HG02870 (cell line): Measurements from ENCODE around the gene PBX2.
"Not testable (repeated sequence)": the region's sequence is repeated elsewhere in the genome, so short reads cannot be mapped to it uniquely, and the experiment has no call there.

ENCODE experiments used
- ATAC-seq: cut with Tn5 transposase; IDR thresholded peaks from one replicate; pipeline ENCODE4 v1.9.1; 2021; ENCODE audit warnings: mild to moderate bottlenecking, moderate library complexity; ENCODE audit not compliant: unreplicated experiment

PBX2 gene

GRCh38 chr6:32187725-32188380, 2.1 kb downstream of the PBX2 start:
- not testable (repeated sequence) for ATAC-seq

- ATAC-seq = no peak
These were observed 2.8 kb downstream of the PBX2 start for GRCh38 chr6:32187009-32187709.

GRCh38 chr6:32186151-32186840, 3.7 kb downstream of the PBX2 start:
- ATAC-seq = not testable (repeated sequence)

GRCh38 chr6:32185681-32186131, 4.3 kb downstream of the PBX2 start:
- not testable (repeated sequence) for ATAC-seq

- no peak for ATAC-seq
These were observed 5.8 kb downstream of the PBX2 start, which contains the start of gene AGER for GRCh38 chr6:32184084-32184640. Gene AGER (minus strand): TSS chr6:32184253. CDS start chr6:32184222, 31 bp downstream.

- ATAC-seq = no peak
These were observed 6.4 kb downstream of the PBX2 start for GRCh38 chr6:32183483-32184083.

GRCh38 chr6:32183030-32183429, 7.0 kb downstream of the PBX2 start:
- ATAC-seq = no peak

- no peak for ATAC-seq
These were observed 7.4 kb downstream of the PBX2 start for GRCh38 chr6:32182555-32182981.

GRCh38 chr6:32181915-32182529, 8.0 kb downstream of the PBX2 start:
- no peak for ATAC-seq

- no peak for ATAC-seq
These were observed 8.8 kb downstream of the PBX2 start for GRCh38 chr6:32181148-32181702.

GRCh38 chr6:32179766-32180405, 10.1 kb downstream of the PBX2 start:
- ATAC-seq = no peak

- no peak for ATAC-seq
These were observed 11.2 kb downstream of the PBX2 start for GRCh38 chr6:32178547-32179440.

GRCh38 chr6:32177788-32178546, 12.0 kb downstream of the PBX2 start, which contains the start of gene RNF5:
Gene RNF5 (plus strand): TSS chr6:32178405. CDS start chr6:32178512, 107 bp downstream.
- ATAC-seq = peak; percentile 84

- ATAC-seq = no peak
These were observed 12.7 kb downstream of the PBX2 start for GRCh38 chr6:32177183-32177787.

- no peak for ATAC-seq
These were observed 13.4 kb downstream of the PBX2 start for GRCh38 chr6:32176476-32177182.

GRCh38 chr6:32175711-32176475, 14.1 kb downstream of the PBX2 start, which contains the start of gene AGPAT1:
Gene AGPAT1 (minus strand): TSS chr6:32176084. CDS start chr6:32171496, 4,588 bp downstream.
- ATAC-seq = peak; percentile 39
